Ovary (tissue), 3 donors: Measurements from ENCODE around the gene LRRC27.

Experiments
- CTCF ChIP-seq, 3 donors: fragments of 450-650 bp in 2 of 3; fragments of 200-600 bp in 1 of 3; IDR thresholded peaks; one replicate each; pipeline versions ENCODE4 v1.5.1 to v1.8.0; 2016 to 2022; ENCODE audit warnings: antibody characterized with exemption in 3 of 3, mild to moderate bottlenecking in 1 of 3
- POLR2A ChIP-seq: fragments of 450-650 bp; IDR thresholded peaks from one replicate; pipeline ENCODE4 v1.6.1; 2017; ENCODE audit warnings: antibody characterized with exemption, mild to moderate bottlenecking, moderate library complexity
- donor health status: DM: no; HTN: no; CAD: no.

- TF ChIP-seq CTCF (IDR thresholded peaks at IDR 0.05) (no peak), POLR2A (no peak)
These were observed 2.2 kb upstream of the LRRC27 start for GRCh38 chr10:132329565-132330485.
